ENCODE measurements around the gene HOXB2. TPM values are rescaled to one million over a fixed set of nuclear protein-coding genes. Genes with fewer than 3 reads are reported as not detected.

Gene HOXB2
- total and polyA plus RNA-seq, 9 of the 15 experiments (the other 6 are each of a cell fraction or from before 2014, with no cell fraction given): 2.1 to 97.7 (median 21.2) TPM

DNA sequence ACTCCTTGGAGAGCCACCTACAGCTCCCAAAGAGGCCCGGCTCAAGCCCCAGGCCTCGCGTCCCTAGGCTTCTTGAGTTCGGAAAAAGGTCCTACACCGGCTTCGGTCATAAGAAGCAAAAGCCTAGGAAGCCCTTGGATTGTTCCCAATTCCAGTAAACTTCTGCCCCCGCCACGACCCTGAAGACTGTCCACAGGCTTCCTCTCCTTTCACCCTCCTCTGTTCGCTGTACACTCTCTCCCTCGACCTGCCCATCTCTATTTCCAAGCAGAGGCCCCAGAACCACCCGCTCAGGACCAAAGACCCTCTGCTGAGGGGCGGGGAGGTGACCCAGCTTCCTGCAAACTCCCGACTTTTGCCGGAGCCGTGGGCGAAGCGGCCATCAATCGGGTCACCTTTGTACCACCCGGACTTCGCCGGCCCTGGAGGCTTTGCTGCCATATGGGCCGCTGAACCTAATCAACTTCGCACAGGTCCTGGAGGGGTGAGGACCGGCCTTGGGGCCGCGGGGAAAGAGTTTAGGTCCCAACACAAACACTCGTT, 2.7 kb downstream of the HOXB2 start (continued):
- TF ChIP-seq RUNX1 (IDR thresholded peaks at IDR 0.05; ENCODE audit: low read depth) (no peak), GABPA (tag; conservative IDR thresholded peaks at IDR 0.05; ENCODE audit: low read depth) (peak; percentile 20; the same call in 1 of the 2 replicates), MTF1 (CRISPR knock-in tag; IDR thresholded peaks at IDR 0.05; ENCODE audit: borderline replicate concordance) (no peak), POLR2AphosphoS5 (IDR thresholded peaks at IDR 0.05; ENCODE audit: control insufficient read depth, insufficient read depth, low read depth, low read length) (peak; percentile 21; the same call in 1 of the 2 replicates), PHF8 (IDR thresholded peaks at IDR 0.05; ENCODE audit: borderline replicate concordance, low read length) (peak; percentile 29; the same call in 1 of the 2 replicates), RB1 (IDR thresholded peaks at IDR 0.05; ENCODE audit: low read depth) (no peak), POLR2G (IDR thresholded peaks at IDR 0.05; ENCODE audit: low read depth, low read length) (peak; percentile 59), ETV6 (IDR thresholded peaks at IDR 0.05; ENCODE audit: borderline replicate concordance in 1 of 2, low read depth in 2 of 2, low read length in 1 of 2) (no peak), ETV6 (CRISPR knock-in tag; IDR thresholded peaks at IDR 0.05; ENCODE audit: borderline replicate concordance) (no peak), SMAD4 (CRISPR knock-in tag; conservative IDR thresholded peaks at IDR 0.05) (no peak), ZFX (CRISPR knock-in tag; IDR thresholded peaks at IDR 0.05) (peak; percentile 53), HDAC1 (IDR thresholded peaks at IDR 0.05) (0 out of 4 replicates have a peak, but pooled peaks of 1 of the 2 experiments have one; percentile 5), ATF1 (CRISPR knock-in tag; IDR thresholded peaks at IDR 0.05) (no peak), ATF1 (tag; IDR thresholded peaks at IDR 0.05) (0 out of 2 replicates have a peak, but pooled peaks have one; percentile 2), ZNF668 (CRISPR knock-in tag; IDR thresholded peaks at IDR 0.05) (no peak), SIN3A (IDR thresholded peaks at IDR 0.05; ENCODE audit: borderline replicate concordance in 2 of 2, control insufficient read depth in 1 of 2, low read depth in 2 of 2, low read length in 2 of 2) (peak in 1 of 2 experiments; percentile 27; a peak in 1 of 4 replicates), EWSR1 (IDR thresholded peaks at IDR 0.05; ENCODE audit: borderline replicate concordance, low read depth, partially characterized antibody) (no peak), YY1 (IDR thresholded peaks at IDR 0.05; ENCODE audit: borderline replicate concordance in 1 of 3, control insufficient read depth in 1 of 3, extremely low read depth in 1 of 3, insufficient read depth in 3 of 3, insufficient read length in 1 of 3, insufficient replicate concordance in 2 of 3, low read depth in 1 of 3, low read length in 2 of 3) (peak in 1 of 3 experiments; percentile 40), CBX5 (IDR thresholded peaks at IDR 0.05; ENCODE audit: borderline replicate concordance, low read depth) (no peak), BRD4 (IDR thresholded peaks at IDR 0.05) (0 out of 2 replicates have a peak, but pooled peaks have one; percentile 15), EP300 (IDR thresholded peaks at IDR 0.05; ENCODE audit: low read length) (0 out of 2 replicates have a peak, but pooled peaks have one; percentile 6), TRIM28 (IDR thresholded peaks at IDR 0.05) (no peak), POLR2A (conservative IDR thresholded peaks at IDR 0.05) (peak; percentile 66), CAMTA2 (CRISPR knock-in tag; conservative IDR thresholded peaks at IDR 0.05) (no peak), ZBTB7A (IDR thresholded peaks at IDR 0.05; ENCODE audit: borderline replicate concordance, control insufficient read depth, low read depth, low read length) (peak; percentile 11; the same call in 1 of the 2 replicates), ZFP1 (CRISPR knock-in tag; IDR thresholded peaks at IDR 0.05) (0 out of 2 replicates have a peak, but pooled peaks have one; percentile 43)
- TF ChIP-seq, protein P1, sequence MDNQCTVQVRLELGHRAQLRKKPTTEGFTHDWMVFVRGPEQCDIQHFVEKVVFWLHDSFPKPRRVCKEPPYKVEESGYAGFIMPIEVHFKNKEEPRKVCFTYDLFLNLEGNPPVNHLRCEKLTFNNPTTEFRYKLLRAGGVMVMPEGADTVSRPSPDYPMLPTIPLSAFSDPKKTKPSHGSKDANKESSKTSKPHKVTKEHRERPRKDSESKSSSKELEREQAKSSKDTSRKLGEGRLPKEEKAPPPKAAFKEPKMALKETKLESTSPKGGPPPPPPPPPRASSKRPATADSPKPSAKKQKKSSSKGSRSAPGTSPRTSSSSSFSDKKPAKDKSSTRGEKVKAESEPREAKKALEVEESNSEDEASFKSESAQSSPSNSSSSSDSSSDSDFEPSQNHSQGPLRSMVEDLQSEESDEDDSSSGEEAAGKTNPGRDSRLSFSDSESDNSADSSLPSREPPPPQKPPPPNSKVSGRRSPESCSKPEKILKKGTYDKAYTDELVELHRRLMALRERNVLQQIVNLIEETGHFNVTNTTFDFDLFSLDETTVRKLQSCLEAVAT (IDR thresholded peaks at IDR 0.05): peak; percentile 90 to 93
- TF ChIP-seq, protein P2, sequence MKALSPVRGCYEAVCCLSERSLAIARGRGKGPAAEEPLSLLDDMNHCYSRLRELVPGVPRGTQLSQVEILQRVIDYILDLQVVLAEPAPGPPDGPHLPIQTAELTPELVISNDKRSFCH (CRISPR knock-in tag; IDR thresholded peaks at IDR 0.05): no peak
- TF ChIP-seq, protein P2 (tag; IDR thresholded peaks at IDR 0.05): 0 out of 2 replicates have a peak, but pooled peaks have one; percentile 20
